ENCODE data around the gene HLA-E.
"Not testable (repeated sequence)": the region's sequence is repeated elsewhere in the genome, so short reads cannot be mapped to it uniquely, and the experiment has no call there.

HLA-E gene

DNA sequence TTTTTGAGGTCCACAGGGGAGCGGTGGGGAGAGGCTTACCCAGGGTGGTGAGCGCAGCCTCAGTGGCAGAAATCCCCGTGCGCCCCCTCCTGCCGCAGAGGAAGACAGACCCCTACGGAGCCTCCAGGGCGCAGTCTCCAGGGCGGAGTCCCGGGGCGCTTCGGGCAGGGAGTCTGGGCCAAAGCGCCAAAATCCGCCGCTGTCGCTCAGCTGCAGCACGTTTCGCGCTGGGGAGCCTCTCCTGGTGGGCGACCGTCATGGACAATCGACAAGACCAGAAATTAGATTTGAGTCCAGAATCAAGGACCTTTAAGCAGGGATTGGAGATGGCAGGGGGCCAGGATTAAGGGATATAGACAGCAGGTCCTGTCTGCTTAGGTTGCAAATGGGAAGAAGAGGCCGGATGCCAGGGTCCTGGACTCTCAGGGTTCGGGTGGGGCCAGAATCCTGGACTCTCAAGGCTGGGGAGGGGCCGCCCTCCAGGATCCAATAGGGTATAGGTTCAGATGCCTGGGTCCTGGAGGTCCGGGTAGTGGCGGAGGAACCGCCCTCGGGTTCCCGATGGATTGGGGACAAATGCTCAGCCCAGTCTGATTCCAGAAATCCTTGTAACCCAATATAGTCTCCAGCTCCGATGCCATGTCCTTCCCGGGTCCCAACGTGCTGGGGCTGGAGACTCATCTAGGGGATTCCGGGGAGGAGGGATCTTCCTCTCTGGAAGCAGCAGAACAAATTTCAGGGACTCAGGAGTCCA, 7.9 kb upstream of the HLA-E start:
- no peak for DNase-seq

GRCh38 chr6:30481965-30482644, 7.2 kb upstream of the HLA-E start:
- peak; percentile 80 for DNase-seq

- DNase-seq: peak; percentile 42
Measured at GRCh38 chr6:30483677-30484279, 5.5 kb upstream of the HLA-E start.

DNA sequence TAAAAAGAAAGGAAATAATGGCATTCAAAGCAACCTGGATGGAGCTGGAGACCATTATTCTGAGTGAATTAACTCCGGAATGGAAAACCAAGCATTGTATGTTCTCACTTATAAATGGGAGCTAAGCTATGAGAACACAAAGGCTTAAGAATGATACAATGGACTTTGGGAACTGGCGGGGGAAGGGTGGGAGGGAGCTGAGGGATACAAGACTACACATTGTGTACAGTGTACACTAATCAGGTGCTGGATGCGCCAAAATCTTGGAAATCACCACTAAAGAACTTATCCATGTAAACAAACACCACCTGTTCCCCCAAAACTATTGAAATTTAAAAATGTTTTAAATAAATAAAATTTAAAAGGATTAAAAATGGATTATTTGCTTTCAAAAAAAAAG, 4.1 kb upstream of the HLA-E start:
- no peak for DNase-seq

DNA sequence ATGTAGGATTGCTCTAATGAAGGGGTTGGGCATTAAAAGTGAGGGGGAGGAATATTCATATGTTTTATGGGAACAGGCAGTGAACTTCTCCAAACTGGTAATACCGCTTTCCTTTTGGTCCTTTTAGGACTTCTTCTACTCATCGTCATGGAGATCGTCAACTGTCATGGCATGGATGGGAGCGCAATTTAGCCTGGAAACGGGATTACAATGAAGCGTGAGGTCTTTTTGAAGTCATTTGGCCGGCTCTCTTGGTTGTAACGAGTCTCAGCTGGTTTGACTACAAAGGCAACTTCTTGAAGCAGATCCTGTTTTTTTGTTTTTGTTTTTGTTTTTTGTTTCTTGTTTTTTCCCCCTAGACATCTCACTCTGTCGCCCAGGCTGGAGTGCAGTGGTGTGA, 1.4 kb upstream of the HLA-E start:
- DNase-seq: no peak

DNA sequence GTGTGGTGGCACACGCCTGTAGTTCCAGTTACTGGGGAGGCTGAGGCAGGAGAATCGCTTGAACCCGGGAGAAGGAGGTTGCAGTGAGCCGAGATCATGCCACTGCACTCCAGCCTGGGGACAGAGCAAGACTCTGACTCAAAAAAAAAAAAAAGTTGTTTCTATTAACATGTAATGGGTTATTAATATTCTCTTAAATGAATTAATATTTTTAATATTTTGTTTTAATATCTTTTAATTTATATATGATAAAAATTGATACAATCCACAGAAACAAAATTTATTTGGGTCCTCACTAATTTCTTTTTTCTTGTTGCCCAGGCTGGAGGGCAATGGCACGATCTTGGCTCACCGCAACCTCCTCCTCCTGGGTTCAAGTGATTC, 620 bp upstream of the HLA-E start:
- not testable (repeated sequence) for DNase-seq

- peak; percentile 84 for DNase-seq
Measured at GRCh38 chr6:30490026-30490876, 942 bp downstream of the HLA-E start.

DNA sequence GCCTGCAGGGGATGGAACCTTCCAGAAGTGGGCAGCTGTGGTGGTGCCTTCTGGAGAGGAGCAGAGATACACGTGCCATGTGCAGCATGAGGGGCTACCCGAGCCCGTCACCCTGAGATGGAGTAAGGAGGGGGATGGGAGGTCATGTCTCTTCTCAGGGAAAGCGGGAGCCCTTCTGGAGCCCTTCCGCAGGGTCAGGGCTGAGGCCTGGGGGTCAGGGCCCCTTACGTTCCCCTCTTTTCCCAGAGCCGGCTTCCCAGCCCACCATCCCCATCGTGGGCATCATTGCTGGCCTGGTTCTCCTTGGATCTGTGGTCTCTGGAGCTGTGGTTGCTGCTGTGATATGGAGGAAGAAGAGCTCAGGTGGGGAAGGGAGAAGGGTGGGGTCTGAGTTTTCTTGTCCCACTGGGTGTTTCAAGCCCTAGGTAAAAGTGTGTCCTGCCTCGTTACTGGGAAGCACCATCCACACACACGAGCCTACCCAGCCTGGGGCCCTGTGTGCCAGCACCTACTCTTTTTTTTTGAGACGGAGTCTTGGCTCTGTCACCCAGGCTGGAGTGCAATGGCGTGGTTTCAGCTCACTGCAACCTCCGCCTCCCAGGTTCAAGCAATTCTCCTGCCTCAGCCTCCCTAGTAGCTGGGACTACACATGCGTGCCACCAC, 2.1 kb downstream of the HLA-E start:
- DNase-seq: not testable (repeated sequence)

GRCh38 chr6:30491991-30492952, 3.0 kb downstream of the HLA-E start:
- no peak for DNase-seq

DNA sequence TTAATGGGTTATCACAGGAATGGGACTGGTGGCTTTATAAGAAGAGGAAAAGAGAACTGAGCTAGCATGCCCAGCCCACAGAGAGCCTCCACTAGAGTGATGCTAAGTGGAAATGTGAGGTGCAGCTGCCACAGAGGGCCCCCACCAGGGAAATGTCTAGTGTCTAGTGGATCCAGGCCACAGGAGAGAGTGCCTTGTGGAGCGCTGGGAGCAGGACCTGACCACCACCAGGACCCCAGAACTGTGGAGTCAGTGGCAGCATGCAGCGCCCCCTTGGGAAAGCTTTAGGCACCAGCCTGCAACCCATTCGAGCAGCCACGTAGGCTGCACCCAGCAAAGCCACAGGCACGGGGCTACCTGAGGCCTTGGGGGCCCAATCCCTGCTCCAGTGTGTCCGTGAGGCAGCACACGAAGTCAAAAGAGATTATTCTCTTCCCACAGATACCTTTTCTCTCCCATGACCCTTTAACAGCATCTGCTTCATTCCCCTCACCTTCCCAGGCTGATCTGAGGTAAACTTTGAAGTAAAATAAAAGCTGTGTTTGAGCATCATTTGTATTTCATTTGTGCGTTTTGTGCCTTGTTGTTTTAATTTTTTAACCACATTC, 4.4 kb downstream of the HLA-E start:
- no peak for DNase-seq

DNA sequence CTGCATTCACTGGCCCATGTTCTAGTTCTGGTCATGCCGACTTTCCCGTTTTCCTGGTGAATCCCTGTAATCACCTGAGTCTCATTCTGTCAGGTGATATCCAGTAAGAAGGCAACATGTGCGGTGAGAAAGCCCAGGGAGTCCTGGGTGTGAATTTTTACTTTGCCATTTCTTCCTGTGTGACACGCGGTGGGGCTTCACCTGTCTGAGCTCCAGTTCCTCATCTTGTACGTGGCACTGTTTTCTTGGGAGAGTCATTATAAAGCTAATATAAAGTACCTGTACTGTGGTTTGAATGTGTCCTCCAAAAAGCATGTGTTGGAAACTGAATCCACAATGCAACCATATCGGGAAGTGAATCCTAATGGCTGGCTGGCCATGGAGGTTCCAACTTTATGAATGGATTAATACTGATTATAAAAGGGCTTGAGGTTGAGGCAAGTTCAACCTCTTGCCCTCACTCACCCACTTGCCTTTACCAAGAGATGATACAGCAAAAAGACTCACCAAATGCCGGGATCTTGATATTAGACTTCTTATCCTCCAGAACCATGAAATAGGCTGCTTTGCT, 5.1 kb downstream of the HLA-E start:
- DNase-seq: no peak

DNA sequence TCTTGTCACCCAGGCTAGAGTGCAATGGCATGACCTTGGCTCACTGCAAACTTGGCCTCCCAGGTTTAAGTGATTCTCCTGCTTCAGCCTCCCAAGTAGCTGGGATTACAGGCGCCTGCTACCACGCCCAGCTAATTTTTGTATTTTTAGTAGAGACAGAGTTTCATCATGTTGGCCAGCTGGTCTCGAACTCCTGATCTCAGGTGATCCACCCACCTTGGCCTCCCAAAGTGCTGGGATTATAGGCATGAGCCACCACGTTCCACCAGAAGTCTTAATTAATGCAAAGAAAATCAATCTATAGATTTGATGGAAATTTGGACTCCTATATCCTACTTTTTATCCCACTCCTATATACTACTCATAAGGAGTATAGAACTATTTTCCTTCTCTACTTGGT, 5.8 kb downstream of the HLA-E start:
- DNase-seq: not testable (repeated sequence)

GRCh38 chr6:30495993-30496392, 6.7 kb downstream of the HLA-E start:
- no peak for DNase-seq

GRCh38 chr6:30497261-30497599, 7.9 kb downstream of the HLA-E start:
- not testable (repeated sequence) for DNase-seq

GRCh38 chr6:30497714-30498113, 8.4 kb downstream of the HLA-E start:
- DNase-seq: no peak

DNA sequence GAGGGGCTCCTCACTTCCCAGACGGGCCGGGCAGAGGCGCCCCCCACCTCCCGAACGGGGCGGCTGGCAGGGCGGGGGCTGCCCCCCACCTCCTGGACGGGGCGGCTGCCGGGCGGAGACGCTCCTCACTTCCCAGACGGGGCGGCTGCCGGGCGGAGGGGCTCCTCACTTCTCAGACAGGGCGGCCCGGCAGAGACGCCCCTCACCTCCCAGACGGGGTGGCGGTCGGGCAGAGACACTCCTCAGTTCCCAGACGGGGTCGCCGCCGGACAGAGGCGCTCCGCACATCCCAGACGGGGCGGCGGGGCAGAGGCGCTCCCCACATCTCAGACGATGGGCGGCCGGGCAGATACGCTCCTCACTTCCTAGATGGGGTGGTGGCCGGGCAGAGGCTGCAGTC, 9.4 kb downstream of the HLA-E start:
- DNase-seq: not testable (repeated sequence)

GRCh38 chr6:30500421-30501355, 11.4 kb downstream of the HLA-E start:
- DNase-seq: no peak

GRCh38 chr6:30507849-30508827, 18.8 kb downstream of the HLA-E start:
- no peak for DNase-seq
